Measurements from ENCODE around the gene RYR1.
"Not testable (repeated sequence)": the region's sequence is repeated elsewhere in the genome, so short reads cannot be mapped to it uniquely, and the experiment has no call there.

Gene RYR1

DNA sequence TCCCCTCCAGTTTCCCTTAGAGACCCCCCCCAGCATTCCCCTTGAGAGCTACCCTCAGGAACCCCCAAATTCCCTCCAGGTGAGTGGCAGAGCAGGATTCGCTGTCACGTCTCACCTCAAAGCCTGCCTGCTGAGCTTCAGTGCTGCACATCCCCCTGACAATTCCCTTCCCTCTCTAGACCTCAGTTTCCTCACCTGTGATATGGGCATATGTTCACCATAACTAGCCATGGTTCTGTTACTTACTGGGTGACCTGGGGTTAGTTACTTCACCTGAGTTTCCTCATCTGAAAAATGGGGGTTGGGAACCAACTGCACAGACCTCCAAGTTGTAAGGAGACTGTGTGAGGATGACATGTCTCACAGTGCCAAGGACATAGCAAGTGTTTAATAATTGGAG lies 75.5 kb downstream of the RYR1 start:
- no peaks in the 10 kb centered on the region for H3K79me2 ChIP-seq (ENCODE audit: insufficient read depth, low read length)
- H3K9ac ChIP-seq (ENCODE audit: low read depth, low read length): no peak overlapping the region
- no peak overlapping the region for H3K4me3 ChIP-seq (ENCODE audit: low read depth in 1 of 2, low read length in 2 of 2)
- H3K9me3 ChIP-seq (ENCODE audit: insufficient read depth, low read length, severe bottlenecking): no peaks in the 10 kb centered on the region
- no peaks in the 10 kb centered on the region for H4K20me1 ChIP-seq (ENCODE audit: insufficient read depth, low read length)
- TF ChIP-seq, protein P1, sequence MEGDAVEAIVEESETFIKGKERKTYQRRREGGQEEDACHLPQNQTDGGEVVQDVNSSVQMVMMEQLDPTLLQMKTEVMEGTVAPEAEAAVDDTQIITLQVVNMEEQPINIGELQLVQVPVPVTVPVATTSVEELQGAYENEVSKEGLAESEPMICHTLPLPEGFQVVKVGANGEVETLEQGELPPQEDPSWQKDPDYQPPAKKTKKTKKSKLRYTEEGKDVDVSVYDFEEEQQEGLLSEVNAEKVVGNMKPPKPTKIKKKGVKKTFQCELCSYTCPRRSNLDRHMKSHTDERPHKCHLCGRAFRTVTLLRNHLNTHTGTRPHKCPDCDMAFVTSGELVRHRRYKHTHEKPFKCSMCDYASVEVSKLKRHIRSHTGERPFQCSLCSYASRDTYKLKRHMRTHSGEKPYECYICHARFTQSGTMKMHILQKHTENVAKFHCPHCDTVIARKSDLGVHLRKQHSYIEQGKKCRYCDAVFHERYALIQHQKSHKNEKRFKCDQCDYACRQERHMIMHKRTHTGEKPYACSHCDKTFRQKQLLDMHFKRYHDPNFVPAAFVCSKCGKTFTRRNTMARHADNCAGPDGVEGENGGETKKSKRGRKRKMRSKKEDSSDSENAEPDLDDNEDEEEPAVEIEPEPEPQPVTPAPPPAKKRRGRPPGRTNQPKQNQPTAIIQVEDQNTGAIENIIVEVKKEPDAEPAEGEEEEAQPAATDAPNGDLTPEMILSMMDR (IDR thresholded peaks at IDR 0.05; ENCODE audit: borderline replicate concordance, extremely low read depth, low read length, poor library complexity, severe bottlenecking): no peak
- no peak for TF ChIP-seq EZH2 (IDR thresholded peaks at IDR 0.05; ENCODE audit: borderline replicate concordance, low read depth, low read length, severe bottlenecking)
- no peaks in the 10 kb centered on the region for H3K27me3 ChIP-seq (ENCODE audit: insufficient read depth, low read length, poor library complexity)
- DNase-seq: no peak
- H2AFZ ChIP-seq (ENCODE audit: low read depth, low read length): no peak overlapping the region
- no peak overlapping the region for H3K27ac ChIP-seq (ENCODE audit: low read length)
- no peak overlapping the region for H3K4me2 ChIP-seq (ENCODE audit: insufficient read depth, low read length)
- no peaks in the 10 kb centered on the region for H3K36me3 ChIP-seq (ENCODE audit: insufficient read depth, low read length)
- no peak for ATAC-seq (ENCODE audit: insufficient read depth, low read depth)
- no peaks in the 10 kb centered on the region for H3K4me1 ChIP-seq (ENCODE audit: insufficient read depth, low read length)

DNA sequence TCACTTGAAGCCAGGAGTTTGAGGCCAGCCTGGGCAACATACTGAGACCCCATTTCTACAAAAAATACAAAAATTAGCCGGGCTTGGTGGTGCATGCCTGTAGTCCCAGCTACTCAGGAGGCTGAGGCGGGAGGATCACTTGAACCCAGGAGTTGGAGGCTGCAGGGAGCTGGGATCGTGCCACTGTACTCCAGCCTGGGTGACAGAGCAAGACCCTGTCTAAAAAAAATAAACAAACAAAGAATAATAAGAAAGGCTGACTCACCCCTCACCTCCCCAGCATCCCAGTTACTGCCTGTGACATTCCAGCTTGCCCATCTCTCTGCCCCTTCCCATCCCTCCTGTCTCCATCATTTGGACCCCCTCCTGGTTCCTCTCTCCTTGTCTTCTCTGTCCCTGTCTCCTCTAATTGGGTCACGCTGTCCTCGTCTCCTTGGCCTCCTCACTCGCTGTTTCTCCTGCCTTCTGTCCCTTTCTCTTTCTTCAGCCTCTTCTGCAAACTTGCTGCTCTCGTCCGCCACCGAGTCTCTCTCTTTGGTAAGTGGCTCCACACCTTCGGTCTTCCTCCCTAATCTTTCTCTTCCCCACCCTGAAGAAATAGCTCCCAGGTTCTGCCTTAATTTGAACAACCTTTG lies 77.7 kb downstream of the RYR1 start:
- no peak for DNase-seq
- Histone ChIP-seq H4K20me1 (ENCODE audit: insufficient read depth, low read length) (no peaks in the 10 kb centered on the region), H3K4me3 (ENCODE audit: low read depth in 1 of 2, low read length in 2 of 2) (no peak overlapping the region), H3K9me3 (ENCODE audit: insufficient read depth, low read length, severe bottlenecking) (no peaks in the 10 kb centered on the region), H3K27ac (ENCODE audit: low read length) (no peak overlapping the region), H3K79me2 (ENCODE audit: insufficient read depth, low read length) (no peaks in the 10 kb centered on the region), H3K4me1 (ENCODE audit: insufficient read depth, low read length) (peaks cover 3% of the 10 kb centered on the region), H3K4me2 (ENCODE audit: insufficient read depth, low read length) (no peak overlapping the region), H2AFZ (ENCODE audit: low read depth, low read length) (no peak overlapping the region), H3K27me3 (ENCODE audit: insufficient read depth, low read length, poor library complexity) (no peaks in the 10 kb centered on the region), H3K36me3 (ENCODE audit: insufficient read depth, low read length) (no peaks in the 10 kb centered on the region), H3K9ac (ENCODE audit: low read depth, low read length) (no peak overlapping the region)
- no peak for TF ChIP-seq EZH2 (IDR thresholded peaks at IDR 0.05; ENCODE audit: borderline replicate concordance, low read depth, low read length, severe bottlenecking)
- TF ChIP-seq, protein P1 (IDR thresholded peaks at IDR 0.05; ENCODE audit: borderline replicate concordance, extremely low read depth, low read length, poor library complexity, severe bottlenecking): no peak
- no peak for ATAC-seq (ENCODE audit: insufficient read depth, low read depth)

DNA sequence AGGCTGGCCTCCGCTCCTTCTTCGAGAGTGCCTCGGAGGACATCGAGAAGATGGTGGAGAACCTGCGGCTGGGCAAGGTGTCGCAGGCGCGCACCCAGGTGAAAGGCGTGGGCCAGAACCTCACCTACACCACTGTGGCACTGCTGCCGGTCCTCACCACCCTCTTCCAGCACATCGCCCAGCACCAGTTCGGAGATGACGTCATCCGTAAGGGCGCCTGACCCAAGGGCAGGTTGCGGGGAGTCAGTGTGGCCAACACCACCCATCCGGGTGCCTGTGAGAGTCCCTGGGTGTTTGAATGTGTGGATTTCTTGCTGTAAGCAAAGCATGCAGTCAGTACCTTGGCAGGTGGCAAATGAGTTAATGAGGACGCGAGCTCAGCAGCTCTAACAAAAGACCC lies 78.8 kb downstream of the RYR1 start:
- H3K27me3 ChIP-seq (ENCODE audit: insufficient read depth, low read length, poor library complexity): no peaks in the 10 kb centered on the region
- TF ChIP-seq EZH2 (IDR thresholded peaks at IDR 0.05; ENCODE audit: borderline replicate concordance, low read depth, low read length, severe bottlenecking): no peak
- TF ChIP-seq, protein P1 (IDR thresholded peaks at IDR 0.05; ENCODE audit: borderline replicate concordance, extremely low read depth, low read length, poor library complexity, severe bottlenecking): no peak
- no peaks in the 10 kb centered on the region for H3K79me2 ChIP-seq (ENCODE audit: insufficient read depth, low read length)
- no peak overlapping the region for H2AFZ ChIP-seq (ENCODE audit: low read depth, low read length)
- no peak overlapping the region for H3K4me2 ChIP-seq (ENCODE audit: insufficient read depth, low read length)
- no peak for ATAC-seq (ENCODE audit: insufficient read depth, low read depth)
- H3K4me3 ChIP-seq (ENCODE audit: low read depth in 1 of 2, low read length in 2 of 2): no peak overlapping the region
- no peak overlapping the region for H3K27ac ChIP-seq (ENCODE audit: low read length)
- H3K4me1 ChIP-seq (ENCODE audit: insufficient read depth, low read length): peaks cover 3% of the 10 kb centered on the region
- no peaks in the 10 kb centered on the region for H3K36me3 ChIP-seq (ENCODE audit: insufficient read depth, low read length)
- H3K9ac ChIP-seq (ENCODE audit: low read depth, low read length): no peak overlapping the region
- no peaks in the 10 kb centered on the region for H3K9me3 ChIP-seq (ENCODE audit: insufficient read depth, low read length, severe bottlenecking)
- DNase-seq: no peak
- H4K20me1 ChIP-seq (ENCODE audit: insufficient read depth, low read length): no peaks in the 10 kb centered on the region

DNA sequence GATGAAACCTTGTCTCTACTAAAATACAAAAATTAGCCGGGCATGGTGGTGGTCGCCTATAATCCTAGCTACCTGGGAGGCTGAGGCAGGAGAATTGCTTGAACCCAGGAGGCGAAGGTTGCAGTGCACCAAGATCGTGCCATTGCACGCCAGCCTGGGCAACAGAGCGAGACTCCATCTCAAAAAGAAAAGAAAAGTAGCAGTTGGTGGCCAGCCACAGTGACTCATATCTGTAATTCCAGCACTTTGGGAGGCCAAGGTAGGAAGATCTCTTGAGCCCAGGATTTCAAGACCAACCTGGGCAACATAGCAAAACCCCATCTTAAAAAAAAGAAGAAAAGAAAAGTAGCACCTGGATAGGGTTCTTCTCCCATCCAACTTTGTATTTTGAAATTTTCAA lies 79.7 kb downstream of the RYR1 start:
- H3K9ac ChIP-seq (ENCODE audit: low read depth, low read length); H3K4me2 ChIP-seq (ENCODE audit: insufficient read depth, low read length); DNase-seq; H3K27ac ChIP-seq (ENCODE audit: low read length); H3K4me1 ChIP-seq (ENCODE audit: insufficient read depth, low read length); ATAC-seq (ENCODE audit: insufficient read depth, low read depth); H3K9me3 ChIP-seq (ENCODE audit: insufficient read depth, low read length, severe bottlenecking); H3K4me3 ChIP-seq (ENCODE audit: low read depth in 1 of 2, low read length in 2 of 2); H4K20me1 ChIP-seq (ENCODE audit: insufficient read depth, low read length); H3K27me3 ChIP-seq (ENCODE audit: insufficient read depth, low read length, poor library complexity); H3K36me3 ChIP-seq (ENCODE audit: insufficient read depth, low read length); H3K79me2 ChIP-seq (ENCODE audit: insufficient read depth, low read length); H2AFZ ChIP-seq (ENCODE audit: low read depth, low read length): not testable (repeated sequence)

Data from DND-41 (cell line).